GM18502 (cell line): ENCODE measurements around the gene TUBB2A.
"Not testable (repeated sequence)": the region's sequence is repeated elsewhere in the genome, so short reads cannot be mapped to it uniquely, and the experiment has no call there.

Experiments used
- ATAC-seq: cut with Tn5 transposase; IDR thresholded peaks from one replicate; pipeline ENCODE4 v1.9.1; 2021; ENCODE audit warnings: mild to moderate bottlenecking; ENCODE audit not compliant: unreplicated experiment, poor library complexity

Gene TUBB2A

DNA sequence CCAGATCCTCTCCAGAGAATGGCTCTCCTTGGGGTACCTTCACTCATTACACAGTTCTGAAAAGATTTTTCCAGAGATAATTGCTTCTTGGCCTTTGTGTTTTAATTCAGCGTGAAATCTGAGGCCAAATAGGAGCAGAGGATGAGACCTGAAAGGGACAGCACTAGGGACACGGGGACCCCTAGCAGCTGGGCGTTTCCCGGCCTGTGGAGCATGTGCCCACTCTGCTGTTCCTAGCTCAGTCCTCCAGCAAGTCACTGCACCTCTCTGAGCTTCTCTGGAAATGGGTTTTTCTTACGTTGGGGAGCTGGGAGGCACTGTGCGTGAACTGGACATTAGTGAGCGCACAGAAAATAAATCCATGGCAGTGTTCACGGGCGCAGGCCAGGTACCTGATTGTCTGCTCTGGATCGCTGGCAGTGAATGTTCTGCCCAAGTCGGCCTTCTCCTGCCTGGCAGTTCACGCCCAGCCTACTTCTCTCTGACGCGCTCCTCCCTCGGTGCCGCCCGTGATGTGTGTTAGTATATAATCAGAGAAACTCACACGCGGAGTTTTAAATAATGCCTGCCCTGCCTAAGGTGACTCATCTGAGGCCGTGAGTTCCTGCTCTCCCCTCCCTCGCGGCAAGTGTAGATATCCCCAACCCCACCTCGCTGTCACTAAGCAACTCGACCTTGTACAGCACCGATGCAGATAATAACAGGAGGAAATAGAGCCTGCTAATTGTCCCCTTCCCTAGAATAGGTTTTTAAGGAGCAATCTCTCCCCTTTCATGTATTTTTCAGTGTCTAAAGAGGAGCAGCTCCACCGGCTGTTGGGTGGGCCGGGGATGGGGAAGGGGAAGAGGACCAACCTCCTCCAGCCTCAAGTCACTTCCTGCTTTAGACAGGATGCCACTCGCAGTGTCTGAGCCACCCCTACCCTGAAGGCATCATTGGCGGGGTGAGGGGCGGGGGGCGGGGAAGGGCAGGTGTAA, 2.7 kb upstream of the TUBB2A start:
- ATAC-seq = no peak

GRCh38 chr6:3156184-3157130, 887 bp downstream of the TUBB2A start:
- not testable (repeated sequence) for ATAC-seq

DNA sequence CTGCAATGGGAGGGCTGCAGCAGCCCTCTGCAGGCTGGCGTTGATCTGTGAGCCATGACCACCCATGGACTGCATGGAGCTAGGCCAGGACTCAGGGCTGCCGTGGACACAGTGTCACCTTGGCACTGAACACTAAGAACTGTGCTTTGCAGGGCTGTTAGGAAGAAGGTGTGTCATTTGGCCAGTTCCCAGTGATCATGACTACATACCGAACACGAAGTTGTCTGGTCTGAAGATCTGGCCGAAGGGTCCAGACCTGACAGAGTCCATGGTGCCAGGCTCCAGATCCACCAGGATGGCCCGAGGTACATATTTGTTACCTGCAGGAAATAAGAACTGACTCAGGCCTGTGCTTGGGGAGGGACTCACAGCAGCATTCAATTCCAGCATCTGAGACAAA, 1.9 kb downstream of the TUBB2A start:
- ATAC-seq = not testable (repeated sequence)

DNA sequence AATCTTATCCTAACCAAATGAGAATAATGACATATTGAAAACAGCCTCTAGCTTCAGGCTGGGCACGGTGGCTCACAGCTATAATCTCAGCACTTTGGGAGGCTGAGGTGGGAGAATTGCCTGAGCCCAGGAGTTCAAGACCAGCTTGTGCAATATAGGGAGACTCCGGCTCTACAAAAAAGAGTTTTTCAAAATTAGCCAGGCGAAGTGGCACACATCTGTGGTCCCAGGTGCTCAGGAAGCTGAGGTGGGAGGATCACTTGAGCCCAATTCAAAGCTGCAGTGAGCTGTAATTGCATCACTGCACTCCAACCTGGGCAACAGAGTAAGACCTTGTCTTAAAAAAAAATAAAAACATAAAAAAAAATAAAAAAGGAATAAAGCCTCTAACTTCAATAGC, 4.7 kb downstream of the TUBB2A start:
- ATAC-seq = no peak

DNA sequence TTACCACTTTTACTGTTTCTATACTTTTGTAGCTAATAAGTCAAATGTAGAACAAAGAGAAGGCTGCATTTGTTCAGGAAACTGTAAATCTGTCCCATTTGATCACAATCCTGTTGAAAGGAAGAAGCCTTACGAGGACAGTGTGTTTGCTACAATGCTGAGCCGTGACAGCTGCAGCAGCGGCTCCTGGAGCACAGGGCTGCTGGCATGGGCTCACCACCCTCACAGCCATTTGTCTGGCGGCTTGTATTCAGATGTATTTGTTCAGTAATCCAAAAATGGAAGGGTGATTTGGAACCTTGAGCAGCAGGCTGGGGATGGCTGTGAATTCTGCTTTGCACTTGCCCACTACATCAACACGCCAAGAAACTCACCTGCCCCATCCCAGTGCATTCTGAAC, 5.7 kb downstream of the TUBB2A start:
- no peak for ATAC-seq

GRCh38 chr6:3147914-3148757, 9.2 kb downstream of the TUBB2A start:
- ATAC-seq = no peak

- no peak for ATAC-seq
Observed at GRCh38 chr6:3144571-3144970, 12.8 kb downstream of the TUBB2A start.

DNA sequence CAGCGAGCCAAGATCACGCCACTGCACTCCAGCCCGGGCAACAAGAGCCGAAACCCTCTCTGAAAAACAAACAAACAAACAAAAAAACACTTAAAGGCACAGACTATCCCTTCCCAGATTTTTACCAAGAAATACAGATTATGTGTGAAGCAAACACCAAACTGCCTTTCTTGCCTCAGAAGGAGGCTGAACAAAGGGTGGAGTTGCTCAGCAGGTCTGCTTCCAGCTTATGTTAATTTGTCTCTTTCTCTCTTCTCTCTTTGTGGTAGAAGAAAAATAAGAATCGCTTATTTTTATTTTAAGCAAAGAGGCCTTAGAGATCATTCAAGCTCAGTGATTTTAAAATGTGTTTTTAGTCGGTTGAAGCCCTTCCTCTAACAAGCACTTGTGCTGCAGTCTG, 14.2 kb downstream of the TUBB2A start:
- no peak for ATAC-seq

DNA sequence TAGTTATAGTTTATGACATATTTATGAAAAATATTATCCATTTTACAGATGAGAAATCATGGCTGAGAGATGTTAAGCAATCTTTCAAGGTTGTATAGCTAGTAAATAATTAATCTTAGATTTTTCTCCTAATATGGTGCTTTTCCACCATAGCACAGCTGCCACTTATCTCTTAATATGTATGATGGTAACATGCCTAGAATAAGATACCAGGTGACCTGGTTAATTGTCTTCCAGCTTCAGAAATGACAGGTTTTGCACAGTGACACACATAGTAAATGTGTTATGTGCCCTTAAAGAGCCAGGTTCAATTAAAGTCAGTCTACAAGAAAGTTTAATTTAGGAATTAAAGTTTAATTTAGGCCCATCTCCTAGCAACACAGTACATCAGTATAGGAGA, 14.8 kb downstream of the TUBB2A start:
- ATAC-seq = no peak

- ATAC-seq = no peak
Observed at GRCh38 chr6:3140201-3140600, 17.1 kb downstream of the TUBB2A start.

GRCh38 chr6:3139090-3139903, 18.0 kb downstream of the TUBB2A start:
- no peak for ATAC-seq

DNA sequence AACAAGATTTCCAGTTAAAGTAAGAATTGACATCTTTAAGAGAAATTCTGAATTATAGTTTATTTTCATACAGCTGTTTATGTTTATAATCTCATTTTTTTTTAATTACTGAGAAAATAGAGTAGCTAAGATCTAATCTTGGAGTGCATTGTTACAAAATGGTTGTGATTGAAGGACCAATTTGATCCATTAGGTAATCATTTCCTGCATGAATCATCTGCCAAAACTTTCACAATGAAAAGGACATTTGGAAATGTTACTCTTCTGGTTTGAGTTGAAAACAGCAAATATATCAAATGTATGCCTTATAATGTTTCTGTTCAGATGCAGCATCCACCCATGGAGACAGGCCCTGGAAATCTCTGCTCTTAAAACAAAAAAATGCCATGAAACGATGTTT, 19.0 kb downstream of the TUBB2A start:
- no peak for ATAC-seq

DNA sequence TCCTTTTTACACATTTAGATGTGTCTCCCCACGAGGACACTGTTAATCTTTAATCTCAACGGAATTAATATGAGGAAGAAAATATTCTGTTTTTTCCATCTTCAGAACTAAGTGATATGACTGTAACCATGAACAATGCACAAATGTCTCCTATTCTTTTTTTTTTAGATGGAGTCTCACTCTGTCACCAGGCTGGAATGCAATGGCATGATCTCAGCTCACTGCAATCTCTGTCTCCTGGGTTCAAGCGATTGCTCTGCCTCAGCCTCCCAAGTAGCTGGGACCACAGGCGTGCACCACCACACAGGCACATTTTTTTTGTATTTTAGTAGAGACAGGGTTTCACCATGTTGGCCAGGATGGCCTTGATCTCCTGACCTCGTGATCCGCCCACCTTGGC, 19.5 kb downstream of the TUBB2A start:
- not testable (repeated sequence) for ATAC-seq

DNA sequence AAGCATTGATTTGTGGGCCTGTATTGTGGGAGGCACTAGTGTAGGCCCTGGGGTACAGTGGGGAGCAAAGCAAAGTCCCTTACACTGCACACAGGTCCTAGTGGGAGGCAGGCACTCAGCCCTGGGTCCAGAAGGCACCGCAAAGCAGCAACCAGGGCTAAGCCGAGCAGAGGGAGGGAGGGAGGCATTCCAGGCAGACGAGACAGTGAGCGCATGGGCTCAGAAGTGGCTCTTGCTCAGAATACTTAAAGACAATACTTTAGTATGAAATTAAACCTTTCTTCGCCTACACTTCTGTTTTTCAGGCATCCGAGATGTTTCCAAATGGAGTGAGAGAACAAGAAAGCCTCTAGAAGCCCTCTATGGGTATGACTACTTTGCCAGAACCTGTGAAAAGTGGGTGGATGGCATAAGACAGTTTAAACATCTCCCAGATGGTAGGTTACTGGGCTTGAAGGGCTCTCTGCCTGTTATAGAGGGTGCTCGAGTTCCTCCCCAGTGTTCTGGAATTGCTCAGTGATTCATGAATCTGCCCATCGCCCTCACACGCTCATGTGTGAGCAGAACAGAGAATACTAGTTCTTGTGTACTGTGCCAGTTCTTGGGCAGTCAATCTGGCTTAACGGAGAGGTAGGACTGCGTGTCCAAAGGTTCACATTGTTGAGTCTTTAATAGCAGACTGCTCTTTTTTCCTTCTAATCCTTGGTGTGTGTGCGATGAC, 20.1 kb downstream of the TUBB2A start:
- ATAC-seq = no peak

DNA sequence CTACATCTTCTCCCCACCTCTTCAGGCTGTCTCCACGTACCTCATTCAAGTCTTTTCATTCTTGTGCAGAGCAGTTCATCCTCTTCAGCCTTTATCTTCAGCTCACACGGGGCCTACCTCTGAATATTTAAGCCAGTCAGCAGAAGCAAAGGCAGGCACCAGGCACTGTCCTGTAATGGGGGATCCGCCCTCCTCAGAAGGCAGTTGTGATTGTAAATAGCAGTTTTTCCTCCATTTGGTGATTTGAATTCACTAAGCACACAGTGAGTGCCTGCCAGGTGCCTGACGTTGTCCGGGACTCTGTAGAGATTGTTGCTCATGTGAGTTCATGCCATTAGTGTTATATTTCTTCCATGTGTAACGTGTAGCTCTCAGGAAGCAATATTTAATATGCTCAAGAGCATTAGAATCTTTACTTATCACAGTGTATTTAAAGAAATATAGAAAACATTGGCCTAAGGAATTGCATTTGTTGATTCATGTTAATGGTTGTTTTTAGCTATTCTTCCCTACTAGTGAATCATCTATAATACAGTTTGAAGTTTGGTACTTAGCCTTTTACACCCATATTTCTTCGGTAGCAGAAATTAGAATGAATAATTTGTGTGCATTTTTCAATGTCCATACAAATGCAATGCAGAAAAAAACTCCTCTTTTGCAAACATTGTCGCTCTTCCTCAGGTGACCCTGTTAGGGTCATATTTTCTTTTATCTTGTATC, 20.9 kb downstream of the TUBB2A start:
- ATAC-seq = no peak

DNA sequence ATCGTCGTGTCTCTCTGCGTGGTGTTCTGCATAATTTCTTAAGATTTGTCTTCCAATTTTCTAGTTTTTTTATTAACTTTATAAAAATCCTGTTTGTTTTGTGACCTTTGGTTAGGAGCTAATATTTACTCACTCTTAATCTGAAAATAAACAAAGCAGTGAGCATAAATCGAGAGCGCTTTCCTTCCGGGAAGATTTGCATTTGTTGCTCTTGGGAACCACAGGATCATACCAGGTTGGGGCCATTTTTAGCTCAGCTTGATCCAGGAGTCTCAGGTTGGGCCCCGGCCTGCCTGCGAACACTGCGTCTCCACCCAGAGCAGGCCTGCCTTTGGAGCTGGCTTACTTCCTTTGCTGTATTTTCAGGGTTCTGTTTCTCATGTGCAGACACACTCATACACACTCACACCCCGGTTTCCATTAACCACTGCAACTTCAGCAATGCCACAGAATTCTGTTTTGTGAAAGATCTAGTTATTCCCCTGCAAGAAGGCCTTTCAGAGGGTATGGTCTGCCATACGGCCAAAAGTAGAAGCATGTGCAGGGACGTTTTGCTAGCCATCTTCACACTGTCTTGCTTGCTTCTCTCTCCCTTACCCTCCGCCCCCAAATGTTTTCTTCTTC, 21.6 kb downstream of the TUBB2A start:
- ATAC-seq = no peak

GRCh38 chr6:3133515-3133914, 23.8 kb downstream of the TUBB2A start:
- ATAC-seq = no peak

DNA sequence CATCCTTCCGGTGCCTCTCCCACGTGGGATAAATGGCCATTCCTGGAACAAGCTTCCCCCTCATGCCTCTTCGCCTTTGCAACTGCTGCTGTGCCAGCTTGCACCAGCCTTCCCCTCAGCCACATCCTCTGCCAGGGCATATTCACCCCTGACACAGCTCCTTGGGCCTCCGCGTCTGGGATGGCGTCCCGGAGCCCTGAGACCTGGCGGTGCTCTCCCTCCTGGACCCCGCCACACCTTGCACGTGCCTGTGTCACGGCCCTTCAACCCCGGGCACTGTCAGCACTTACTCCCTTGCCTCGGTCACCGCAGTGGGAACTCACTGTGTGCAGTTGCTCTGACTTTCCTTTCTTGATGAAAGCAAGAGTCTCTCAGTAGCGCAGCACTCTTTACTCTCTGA, 25.6 kb downstream of the TUBB2A start:
- ATAC-seq = no peak
